Upper lobe of right lung (tissue), 1 donor: Measurements from ENCODE around the gene TRAF6. TPM values are rescaled to one million over a fixed set of nuclear protein-coding genes. Genes with fewer than 3 reads are reported as not detected.

Experiments
- ATAC-seq: fragments of 200-7000 bp; cut with Tn5 transposase; one replicate; pipeline ENCODE4 v1.9.1; 2020; ENCODE audit warnings: mild to moderate bottlenecking, moderate library complexity
- DNase-seq: peaks from one replicate; pipeline ENCODE4 v3.0.0-alpha.2; 2020
- H3K27ac ChIP-seq: fragments of 200-600 bp; one replicate; pipeline ENCODE4 v1.8.0; 2022
- H3K27me3 ChIP-seq: fragments of 200-600 bp; one replicate; pipeline ENCODE4 v1.8.0; 2022; ENCODE audit warnings: mild to moderate bottlenecking
- H3K36me3 ChIP-seq: fragments of 200-600 bp; one replicate; pipeline ENCODE4 v1.8.0; 2022
- H3K4me1 ChIP-seq: fragments of 200-600 bp; one replicate; pipeline ENCODE4 v1.8.0; 2022
- H3K4me3 ChIP-seq: fragments of 200-600 bp; one replicate; pipeline ENCODE4 v1.8.0; 2022; ENCODE audit warnings: mild to moderate bottlenecking
- H3K9me3 ChIP-seq: fragments of 200-600 bp; one replicate; pipeline ENCODE4 v1.8.0; 2022
- intact Hi-C: fragments of 100-400 bp; cut with DNase I; formaldehyde crosslinking; loops from one replicate; pipeline ENCODE4 v1.11.0; 2022
- total RNA-seq: library from RNA; stranded (reverse); fragmentation: NEBNext Ultra II Directional; extraction: Animal tissue kit (Norgen Biotek cat#: 25700); gene quantifications from one replicate; pipeline ENCODE4 v1.2.1, GENCODE V29; 2021
- TF ChIP-seq, protein P1 (sequence below): fragments of 200-600 bp; IDR thresholded peaks from one replicate; pipeline ENCODE4 v1.8.0; 2022; ENCODE audit warnings: antibody characterized with exemption
- donor health status: DM: no; HTN: yes; CAD: no; lungs with severe emphysema.

The TRAF6 gene
- total RNA-seq, 1 donor from 2014 or later, result 13.5 TPM

DNA sequence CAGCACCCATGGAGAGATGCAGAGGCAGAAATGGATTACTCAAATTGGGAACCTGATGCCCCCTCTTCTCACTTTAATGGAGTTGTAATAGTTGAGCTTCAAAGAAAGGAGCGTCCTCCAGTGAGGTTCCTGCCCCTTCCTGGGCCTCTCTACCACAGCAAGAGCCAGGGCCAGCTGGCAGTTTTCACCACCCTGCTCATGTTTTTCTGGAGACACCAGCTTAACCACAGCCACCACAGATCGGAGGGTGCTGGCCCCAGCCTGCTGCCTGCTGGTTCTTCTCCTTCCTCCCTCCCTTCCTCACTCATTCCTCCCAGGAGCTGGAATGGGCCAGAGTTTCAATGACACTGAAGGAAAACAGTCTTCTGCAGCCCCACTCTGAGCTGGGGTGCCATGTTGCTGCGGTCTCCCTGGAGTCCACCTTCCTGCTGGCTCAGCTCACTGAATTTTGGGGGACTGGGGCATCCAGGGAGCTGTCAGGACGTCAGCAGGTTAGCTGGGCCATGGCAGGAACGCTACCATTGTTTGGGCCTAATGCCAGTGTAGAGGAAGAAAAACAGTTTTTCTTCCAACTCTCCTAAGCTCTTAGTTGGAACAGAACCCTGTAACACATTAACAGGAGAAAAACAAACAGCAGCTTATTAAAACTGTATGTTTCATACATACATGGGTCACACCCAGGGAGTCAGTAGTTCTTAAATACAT lies 57.7 kb downstream of the TRAF6 start:
- H3K4me3 ChIP-seq, result no peak overlapping the region
- peaks cover 45% of the 10 kb centered on the region for H3K4me1 ChIP-seq
- no peaks in the 10 kb centered on the region for H3K27me3 ChIP-seq
- DNase-seq (no peak), ATAC-seq (no peak)
- H3K9me3 ChIP-seq, result no peaks in the 10 kb centered on the region
- intact Hi-C loops, result no loop called here
- peaks cover 7% of the 10 kb centered on the region for H3K36me3 ChIP-seq
- H3K27ac ChIP-seq, result no peak overlapping the region
- TF ChIP-seq, protein P1, sequence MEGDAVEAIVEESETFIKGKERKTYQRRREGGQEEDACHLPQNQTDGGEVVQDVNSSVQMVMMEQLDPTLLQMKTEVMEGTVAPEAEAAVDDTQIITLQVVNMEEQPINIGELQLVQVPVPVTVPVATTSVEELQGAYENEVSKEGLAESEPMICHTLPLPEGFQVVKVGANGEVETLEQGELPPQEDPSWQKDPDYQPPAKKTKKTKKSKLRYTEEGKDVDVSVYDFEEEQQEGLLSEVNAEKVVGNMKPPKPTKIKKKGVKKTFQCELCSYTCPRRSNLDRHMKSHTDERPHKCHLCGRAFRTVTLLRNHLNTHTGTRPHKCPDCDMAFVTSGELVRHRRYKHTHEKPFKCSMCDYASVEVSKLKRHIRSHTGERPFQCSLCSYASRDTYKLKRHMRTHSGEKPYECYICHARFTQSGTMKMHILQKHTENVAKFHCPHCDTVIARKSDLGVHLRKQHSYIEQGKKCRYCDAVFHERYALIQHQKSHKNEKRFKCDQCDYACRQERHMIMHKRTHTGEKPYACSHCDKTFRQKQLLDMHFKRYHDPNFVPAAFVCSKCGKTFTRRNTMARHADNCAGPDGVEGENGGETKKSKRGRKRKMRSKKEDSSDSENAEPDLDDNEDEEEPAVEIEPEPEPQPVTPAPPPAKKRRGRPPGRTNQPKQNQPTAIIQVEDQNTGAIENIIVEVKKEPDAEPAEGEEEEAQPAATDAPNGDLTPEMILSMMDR, result no peak

DNA sequence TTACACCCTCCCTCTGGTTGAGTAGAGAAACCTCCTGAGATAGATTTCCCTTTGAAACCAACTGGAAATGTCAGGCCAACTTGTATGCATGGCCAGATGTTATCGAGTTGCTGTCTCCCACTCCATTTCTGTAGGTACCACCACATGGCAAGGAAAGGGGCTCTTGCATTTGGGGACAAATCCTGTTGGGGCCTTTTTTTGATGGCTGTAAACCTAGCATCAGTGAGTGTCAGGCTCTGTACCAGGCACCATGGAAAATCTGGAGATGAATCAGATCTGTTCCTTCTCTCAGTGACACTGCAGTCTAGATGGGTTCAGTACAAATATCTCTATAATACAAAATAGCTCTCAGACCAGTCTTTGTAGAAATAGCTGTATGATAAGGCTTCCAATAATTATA lies 58.4 kb downstream of the TRAF6 start:
- ATAC-seq (no peak), DNase-seq (no peak)
- Histone ChIP-seq H3K27me3 (no peaks in the 10 kb centered on the region), H3K4me3 (no peak overlapping the region), H3K27ac (no peak overlapping the region), H3K36me3 (peaks cover 7% of the 10 kb centered on the region), H3K4me1 (peaks cover 43% of the 10 kb centered on the region), H3K9me3 (no peaks in the 10 kb centered on the region)
- intact Hi-C loops, result no loop called here
- TF ChIP-seq, protein P1, result no peak

DNA sequence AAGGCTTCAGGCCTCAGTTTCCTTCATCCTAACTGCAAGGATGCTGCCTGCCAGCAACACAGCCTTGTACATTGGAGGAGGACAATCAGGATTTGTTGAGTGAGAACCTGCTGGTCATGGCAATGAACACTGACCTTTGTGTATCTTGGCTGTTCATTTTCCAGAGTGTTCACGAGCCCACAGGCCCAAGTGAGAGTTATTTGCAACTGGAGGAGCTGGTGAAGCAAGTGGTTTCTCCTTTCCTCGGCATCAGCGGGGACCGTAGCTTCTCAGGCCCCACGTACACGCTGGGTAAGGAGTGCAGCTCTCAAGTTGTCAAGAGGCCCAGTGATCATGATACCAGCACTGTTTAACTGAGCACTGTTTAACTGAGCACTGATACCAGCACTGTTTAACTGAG lies 59.0 kb downstream of the TRAF6 start:
- no peaks in the 10 kb centered on the region for H3K9me3 ChIP-seq
- no peak for ATAC-seq
- intact Hi-C loops, result no loop called here
- H3K36me3 ChIP-seq, result peaks cover 7% of the 10 kb centered on the region
- peak overlapping the region; percentile 51 for H3K27ac ChIP-seq
- H3K4me3 ChIP-seq, result no peak overlapping the region
- peaks cover 37% of the 10 kb centered on the region for H3K4me1 ChIP-seq
- no peaks in the 10 kb centered on the region for H3K27me3 ChIP-seq
- no peak for DNase-seq
- TF ChIP-seq, protein P1, result no peak

DNA sequence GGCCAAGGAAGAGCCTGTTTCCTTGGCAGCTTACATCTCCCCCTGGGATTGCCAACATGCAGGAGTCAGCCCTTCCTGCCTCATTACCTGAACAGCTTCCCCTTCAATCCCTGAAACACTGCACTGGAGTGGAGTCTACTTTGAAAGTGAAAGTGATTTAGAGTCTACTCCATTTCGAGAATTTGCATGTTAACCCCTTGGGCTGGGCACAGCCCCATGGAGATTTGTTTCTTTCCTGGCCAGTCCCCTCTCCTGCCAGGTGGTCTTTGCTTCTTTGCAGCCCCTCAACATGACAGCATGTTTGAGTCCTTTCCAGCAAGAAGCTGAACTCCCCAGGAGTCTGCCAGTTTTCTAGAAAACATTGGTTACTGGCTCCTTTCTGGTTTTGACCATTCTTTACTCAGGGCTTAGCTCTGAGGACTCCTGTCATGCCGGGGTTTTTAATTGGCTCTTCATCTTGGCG lies 59.9 kb downstream of the TRAF6 start:
- peak overlapping the region; percentile 51 for H3K27ac ChIP-seq

DNA sequence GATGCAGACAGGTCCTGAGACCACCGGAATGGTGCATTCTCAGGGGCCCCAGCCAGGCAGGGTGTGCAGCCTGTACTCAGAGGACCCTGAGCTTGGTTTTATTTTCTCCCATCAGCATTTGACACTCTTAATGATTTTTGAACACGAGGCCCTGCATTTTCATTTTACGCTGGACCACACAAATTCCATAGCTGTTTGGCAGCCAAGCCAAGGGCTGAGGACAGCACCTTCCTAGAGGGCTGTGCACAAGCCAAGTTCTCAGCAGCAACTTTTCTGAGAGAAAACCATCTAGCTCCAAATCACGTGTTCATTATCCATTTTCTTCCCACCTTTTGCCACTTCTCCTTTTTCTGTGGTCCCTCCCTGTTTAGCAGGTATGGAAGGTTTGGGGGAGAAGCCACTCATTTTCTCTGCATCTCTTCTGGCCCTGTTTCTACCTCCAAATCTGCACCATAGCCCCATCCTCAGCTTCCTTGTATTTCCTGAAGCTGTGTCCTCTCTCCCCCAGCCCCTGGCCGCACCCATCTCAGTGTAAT lies 60.4 kb downstream of the TRAF6 start:
- H3K4me1 ChIP-seq, result peaks cover 28% of the 10 kb centered on the region
- DNase-seq (no peak), ATAC-seq (no peak)
- H3K27me3 ChIP-seq, result no peaks in the 10 kb centered on the region
- TF ChIP-seq, protein P1, result no peak
- peaks cover 7% of the 10 kb centered on the region for H3K36me3 ChIP-seq
- no peaks in the 10 kb centered on the region for H3K9me3 ChIP-seq
- intact Hi-C loops, result no loop called here
- H3K27ac ChIP-seq, result peak overlapping the region; percentile 51
- peak overlapping the region; percentile 17 for H3K4me3 ChIP-seq

More for the DNA sequence above, 59.9 kb downstream of the TRAF6 start:
- DNase-seq (no peak), ATAC-seq (peak; percentile 71)
- Histone ChIP-seq H3K9me3 (no peaks in the 10 kb centered on the region), H3K4me3 (peak overlapping the region; percentile 17), H3K27me3 (no peaks in the 10 kb centered on the region), H3K4me1 (peaks cover 31% of the 10 kb centered on the region), H3K36me3 (peaks cover 7% of the 10 kb centered on the region)
- TF ChIP-seq, protein P1, result no peak
- intact Hi-C loops, result no loop called here
